IgD-negative memory B cell (primary cell): ENCODE data around the gene MYO7A. TPM values are rescaled to one million over a fixed set of nuclear protein-coding genes. Genes with fewer than 3 reads are reported as not detected.

ENCODE experiments used
- H3K27ac Mint-ChIP-seq, 3 donors: one replicate each; pipeline ENCODE4 v1.8.0; 2020 to 2022; ENCODE audit warnings: mild to moderate bottlenecking in 3 of 3, mixed read lengths in 3 of 3, moderate library complexity in 1 of 3
- H3K27me3 Mint-ChIP-seq: one replicate; pipeline ENCODE4 v1.8.0; 2021; ENCODE audit warnings: mixed read lengths
- H3K36me3 Mint-ChIP-seq: one replicate; pipeline ENCODE4 v1.8.0; 2020; ENCODE audit warnings: mild to moderate bottlenecking, mixed read lengths
- H3K4me1 Mint-ChIP-seq, 3 donors: one replicate each; pipeline ENCODE4 v1.8.0; 2020 to 2022; ENCODE audit warnings: mixed read lengths in 3 of 3, mild to moderate bottlenecking in 1 of 3
- H3K4me3 Mint-ChIP-seq, 4 donors: one replicate each; pipeline ENCODE4 v1.8.0; 2020 to 2022; ENCODE audit warnings: mild to moderate bottlenecking in 4 of 4, mixed read lengths in 4 of 4, moderate library complexity in 3 of 4
- H3K9me3 Mint-ChIP-seq, 3 donors: one replicate each; pipeline ENCODE4 v1.8.0; 2020 to 2021; ENCODE audit warnings: mixed read lengths in 3 of 3, mild to moderate bottlenecking in 1 of 3
- polyA plus RNA-seq: library from polyadenylated mRNA; unstranded; fragments of 300-500 nt; fragmentation: Illumina TruSeq; gene quantifications from one replicate; pipeline ENCODE4 v1.2.3, GENCODE V29; 2021

MYO7A gene
- polyA plus RNA-seq, 1 donor from 2014 or later = not detected

- Mint-ChIP-seq H3K4me3 (no peak overlapping the region), H3K27ac (no peak overlapping the region)
Measured at GRCh38 chr11:77114089-77114463, 14.0 kb upstream of the MYO7A start.

GRCh38 chr11:77115181-77115611 lies 12.8 kb upstream of the MYO7A start:
- H3K9me3 Mint-ChIP-seq = no peaks in the 10 kb centered on the region
- H3K36me3 Mint-ChIP-seq = no peaks in the 10 kb centered on the region
- H3K4me1 Mint-ChIP-seq = no peaks in the 10 kb centered on the region
- no peak overlapping the region for H3K27ac Mint-ChIP-seq
- H3K4me3 Mint-ChIP-seq = no peak overlapping the region
- H3K27me3 Mint-ChIP-seq = peaks cover 4% of the 10 kb centered on the region

More at GRCh38 chr11:77114089-77114463, 14.0 kb upstream of the MYO7A start:
- no peaks in the 10 kb centered on the region for H3K9me3 Mint-ChIP-seq
- peaks cover 5% of the 10 kb centered on the region for H3K27me3 Mint-ChIP-seq
- H3K4me1 Mint-ChIP-seq = no peaks in the 10 kb centered on the region
- H3K36me3 Mint-ChIP-seq = no peaks in the 10 kb centered on the region

- Mint-ChIP-seq H3K27ac (no peak overlapping the region), H3K27me3 (peaks cover 2% of the 10 kb centered on the region), H3K4me1 (peaks cover 0 to under 1% (median 0%) of the 10 kb centered on the region in 3 donors), H3K36me3 (no peaks in the 10 kb centered on the region), H3K9me3 (no peaks in the 10 kb centered on the region), H3K4me3 (no peak overlapping the region)
Measured at GRCh38 chr11:77115956-77116355, 12.1 kb upstream of the MYO7A start.

GRCh38 chr11:77117492-77117891 lies 10.6 kb upstream of the MYO7A start:
- Mint-ChIP-seq H3K36me3 (no peaks in the 10 kb centered on the region), H3K4me1 (peaks cover 0 to 2% (median 0%) of the 10 kb centered on the region in 3 donors), H3K9me3 (no peaks in the 10 kb centered on the region), H3K27me3 (no peaks in the 10 kb centered on the region), H3K4me3 (no peak overlapping the region), H3K27ac (no peak overlapping the region)

GRCh38 chr11:77118086-77118485 lies 10.0 kb upstream of the MYO7A start:
- Mint-ChIP-seq H3K9me3 (no peaks in the 10 kb centered on the region), H3K4me1 (peaks cover 0 to 2% (median 0%) of the 10 kb centered on the region in 3 donors), H3K36me3 (no peaks in the 10 kb centered on the region)

GRCh38 chr11:77118971-77119370 lies 9.1 kb upstream of the MYO7A start:
- H3K4me3 Mint-ChIP-seq = no peak overlapping the region

More at GRCh38 chr11:77118086-77118485, 10.0 kb upstream of the MYO7A start:
- Mint-ChIP-seq H3K27ac (no peak overlapping the region), H3K27me3 (no peaks in the 10 kb centered on the region), H3K4me3 (no peak overlapping the region)

GRCh38 chr11:77119531-77119936 lies 8.5 kb upstream of the MYO7A start:
- no peaks in the 10 kb centered on the region for H3K36me3 Mint-ChIP-seq
- peaks cover 0 to 2% (median 0%) of the 10 kb centered on the region in 3 donors for H3K4me1 Mint-ChIP-seq
- no peaks in the 10 kb centered on the region for H3K9me3 Mint-ChIP-seq
- no peak overlapping the region for H3K4me3 Mint-ChIP-seq
- no peak overlapping the region for H3K27ac Mint-ChIP-seq
- H3K27me3 Mint-ChIP-seq = no peaks in the 10 kb centered on the region

More at GRCh38 chr11:77118971-77119370, 9.1 kb upstream of the MYO7A start:
- H3K9me3 Mint-ChIP-seq = no peaks in the 10 kb centered on the region
- H3K36me3 Mint-ChIP-seq = no peaks in the 10 kb centered on the region
- H3K4me1 Mint-ChIP-seq = peaks cover 0 to 2% (median 0%) of the 10 kb centered on the region in 3 donors
- H3K27me3 Mint-ChIP-seq = no peaks in the 10 kb centered on the region
- H3K27ac Mint-ChIP-seq = no peak overlapping the region

- Mint-ChIP-seq H3K4me1 (peaks cover 0 to 2% (median 0%) of the 10 kb centered on the region in 3 donors), H3K4me3 (no peak overlapping the region), H3K9me3 (no peaks in the 10 kb centered on the region), H3K27me3 (no peaks in the 10 kb centered on the region), H3K36me3 (no peaks in the 10 kb centered on the region), H3K27ac (no peak overlapping the region)
Measured at GRCh38 chr11:77120571-77120970, 7.5 kb upstream of the MYO7A start.

GRCh38 chr11:77121096-77121640 lies 6.9 kb upstream of the MYO7A start:
- H3K36me3 Mint-ChIP-seq = no peaks in the 10 kb centered on the region
- H3K27ac Mint-ChIP-seq = no peak overlapping the region
- no peaks in the 10 kb centered on the region for H3K9me3 Mint-ChIP-seq
- H3K27me3 Mint-ChIP-seq = no peaks in the 10 kb centered on the region
- H3K4me3 Mint-ChIP-seq = no peak overlapping the region
- H3K4me1 Mint-ChIP-seq = peaks cover 0 to 2% (median 2%) of the 10 kb centered on the region in 3 donors

- no peaks in the 10 kb centered on the region for H3K27me3 Mint-ChIP-seq
- no peak overlapping the region for H3K27ac Mint-ChIP-seq
- no peaks in the 10 kb centered on the region for H3K9me3 Mint-ChIP-seq
- peaks cover 1 to 4% (median 2%) of the 10 kb centered on the region in 3 donors for H3K4me1 Mint-ChIP-seq
- no peaks in the 10 kb centered on the region for H3K36me3 Mint-ChIP-seq
- no peak overlapping the region for H3K4me3 Mint-ChIP-seq
Measured at GRCh38 chr11:77121876-77122575, 6.0 kb upstream of the MYO7A start.

- Mint-ChIP-seq H3K27me3 (peaks cover 3% of the 10 kb centered on the region), H3K4me1 (peaks cover 3 to 9% (median 5%) of the 10 kb centered on the region in 3 donors), H3K36me3 (no peaks in the 10 kb centered on the region), H3K4me3 (no peak overlapping the region), H3K27ac (no peak overlapping the region), H3K9me3 (no peaks in the 10 kb centered on the region)
Measured at GRCh38 chr11:77122576-77123212, 5.4 kb upstream of the MYO7A start.

- peaks cover 3 to 12% (median 8%) of the 10 kb centered on the region in 3 donors for H3K4me1 Mint-ChIP-seq
- peaks cover 8% of the 10 kb centered on the region for H3K27me3 Mint-ChIP-seq
- H3K9me3 Mint-ChIP-seq = no peaks in the 10 kb centered on the region
- peak overlapping the region in 1 of 4 donors; percentile 23 for H3K4me3 Mint-ChIP-seq
- no peaks in the 10 kb centered on the region for H3K36me3 Mint-ChIP-seq
- H3K27ac Mint-ChIP-seq = no peak overlapping the region
Measured at GRCh38 chr11:77123591-77123990, 4.5 kb upstream of the MYO7A start.

- no peaks in the 10 kb centered on the region for H3K9me3 Mint-ChIP-seq
- peaks cover 3 to 15% (median 8%) of the 10 kb centered on the region in 3 donors for H3K4me1 Mint-ChIP-seq
- no peaks in the 10 kb centered on the region for H3K36me3 Mint-ChIP-seq
- peak overlapping the region in 2 of 4 donors; percentile 18 to 51 for H3K4me3 Mint-ChIP-seq
- H3K27ac Mint-ChIP-seq = no peak overlapping the region
- H3K27me3 Mint-ChIP-seq = peaks cover 8% of the 10 kb centered on the region
Measured at GRCh38 chr11:77124041-77124440, 4.0 kb upstream of the MYO7A start.

- H3K9me3 Mint-ChIP-seq = no peaks in the 10 kb centered on the region
- peaks cover 3 to 15% (median 8%) of the 10 kb centered on the region in 3 donors for H3K4me1 Mint-ChIP-seq
- no peaks in the 10 kb centered on the region for H3K36me3 Mint-ChIP-seq
- peaks cover 8% of the 10 kb centered on the region for H3K27me3 Mint-ChIP-seq
- H3K27ac Mint-ChIP-seq = no peak overlapping the region
- no peak overlapping the region for H3K4me3 Mint-ChIP-seq
Measured at GRCh38 chr11:77124488-77124887, 3.6 kb upstream of the MYO7A start.

- H3K9me3 Mint-ChIP-seq = no peaks in the 10 kb centered on the region
- H3K4me3 Mint-ChIP-seq = no peak overlapping the region
- H3K4me1 Mint-ChIP-seq = peaks cover 3 to 15% (median 8%) of the 10 kb centered on the region in 3 donors
- no peak overlapping the region for H3K27ac Mint-ChIP-seq
- H3K36me3 Mint-ChIP-seq = no peaks in the 10 kb centered on the region
- H3K27me3 Mint-ChIP-seq = peaks cover 8% of the 10 kb centered on the region
Measured at GRCh38 chr11:77125191-77125590, 2.9 kb upstream of the MYO7A start.
